CD4-positive, alpha-beta T cell (primary cell): Measurements from ENCODE around the gene CFL1. TPM values are rescaled to one million over a fixed set of nuclear protein-coding genes. Genes with fewer than 3 reads are reported as not detected.
A peak's percentile ranks its signal among the peaks of the same experiment; 100 is the strongest.

ENCODE experiments used
- ATAC-seq: fragments of 200-7000 bp; cut with Tn5 transposase; one replicate; pipeline ENCODE4 v1.10.0; 2022; ENCODE audit warnings: mild to moderate bottlenecking; ENCODE audit not compliant: poor library complexity
- CTCF ChIA-PET: fragments of 350-600 bp; sonication (Branson Sonifier 250); formaldehyde crosslinking; loops from one replicate; lab custom pipeline; 2021; ENCODE audit warnings: antibody characterized with exemption, inconsistent platforms; lab: Charles Lee
- POLR2A ChIA-PET: fragments of 350-600 bp; sonication (Branson Sonifier 250); formaldehyde crosslinking; loops from one replicate; lab custom pipeline; 2021; ENCODE audit warnings: antibody characterized with exemption, inconsistent platforms; lab: Charles Lee
- DNase-seq, 14 experiments: peaks; one replicate each; pipeline ENCODE4 v3.0.0-alpha.2; 2013 to 2020; ENCODE audit warnings: mixed read lengths in 2 of 14
- H3K27ac ChIP-seq, 2 donors: one replicate each; pipeline versions ENCODE4 v1.5.1 to v1.7.0; 2013; ENCODE audit warnings: low read length in 2 of 2, low read depth in 1 of 2, mild to moderate bottlenecking in 1 of 2
- H3K27me3 ChIP-seq, 2 experiments: 1 replicate in 1 of 2; 2 replicates in 1 of 2; pipeline versions ENCODE4 v1.6.1 to v1.7.0; 2013; ENCODE audit warnings: low read length in 2 of 2, control low read depth in 1 of 2, mild to moderate bottlenecking in 1 of 2, moderate library complexity in 1 of 2; ENCODE audit not compliant: insufficient read depth in 2 of 2, control insufficient read depth in 1 of 2
- H3K36me3 ChIP-seq: one replicate; pipeline ENCODE4 v1.6.1; 2013; ENCODE audit warnings: low read length, control low read depth; ENCODE audit not compliant: insufficient read depth
- H3K4me1 ChIP-seq: one replicate; pipeline ENCODE4 v1.6.1; 2013; ENCODE audit warnings: low read length, control low read depth; ENCODE audit not compliant: insufficient read depth
- H3K4me3 ChIP-seq: one replicate; pipeline ENCODE4 v1.5.1; 2013; ENCODE audit warnings: mild to moderate bottlenecking, low read length, moderate library complexity
- H3K9me3 ChIP-seq, 2 experiments: 1 replicate in 1 of 2; 2 replicates in 1 of 2; pipeline versions ENCODE4 v1.6.1 to v1.7.0; 2013; ENCODE audit warnings: low read length in 2 of 2, mild to moderate bottlenecking in 2 of 2, control low read depth in 1 of 2, moderate library complexity in 1 of 2; ENCODE audit not compliant: control insufficient read depth in 1 of 2, insufficient read depth in 1 of 2
- H3K27ac Mint-ChIP-seq: one replicate; pipeline ENCODE4 v1.8.0; 2020; ENCODE audit warnings: mixed read lengths
- H3K27me3 Mint-ChIP-seq: one replicate; pipeline ENCODE4 v1.8.0; 2021; ENCODE audit warnings: mixed read lengths
- H3K36me3 Mint-ChIP-seq: one replicate; pipeline ENCODE4 v1.8.0; 2021; ENCODE audit warnings: low read depth, mixed read lengths
- H3K4me1 Mint-ChIP-seq: one replicate; pipeline ENCODE4 v1.8.0; 2021; ENCODE audit warnings: low read depth, mixed read lengths
- H3K4me3 Mint-ChIP-seq: one replicate; pipeline ENCODE4 v1.8.0; 2020; ENCODE audit warnings: mild to moderate bottlenecking, mixed read lengths
- H3K9me3 Mint-ChIP-seq: one replicate; pipeline ENCODE4 v1.8.0; 2020; ENCODE audit warnings: mixed read lengths
- CTCF ChIP-seq: fragments of 200-600 bp; IDR thresholded peaks from one replicate; pipeline ENCODE4 v1.8.0; 2022; ENCODE audit warnings: antibody characterized with exemption, mild to moderate bottlenecking
- intact Hi-C, 2 experiments: fragments of 100-400 bp; cut with DNase I in 1 of 2; cut with micrococcal nuclease in 1 of 2; formaldehyde crosslinking; loops; one replicate each; pipeline versions ENCODE4 v1.15.1 to v1.9.0; 2023 to 2025; cut with DNase I, micrococcal nuclease
- total RNA-seq, 174 experiments: library from RNA in 2 of 174; stranded (reverse) in 2 of 174; gene quantifications; one replicate each; pipeline ENCODE4 v1.2.3 and lab custom pipeline; 2021 to 2026

Gene CFL1
- total RNA-seq, 2 experiments from 2014 or later = 322 to 331 TPM

- peak in 1 of 14 experiments; percentile 1 for DNase-seq
- intact Hi-C loops = no loop called here
- Mint-ChIP-seq H3K27me3 (no peaks in the 10 kb centered on the region), H3K4me3 (no peak overlapping the region), H3K27ac (peak overlapping the region; percentile 24), H3K9me3 (no peaks in the 10 kb centered on the region), H3K36me3 (peaks cover 35% of the 10 kb centered on the region), H3K4me1 (peaks cover 16% of the 10 kb centered on the region)
- no peak for TF ChIP-seq CTCF
- Histone ChIP-seq H3K4me3 (no peak overlapping the region), H3K27ac (no peak overlapping the region), H3K4me1 (peaks cover 38% of the 10 kb centered on the region), H3K27me3 (no peaks in the 10 kb centered on the region), H3K36me3 (peaks cover 42% of the 10 kb centered on the region), H3K9me3 (no peaks in the 10 kb centered on the region)
- ATAC-seq = no peak
- ChIA-PET CTCF (interaction anchor here (1.0 to 1.8 kb wide), 3 partner anchors 9 to 22 kb away, joined by 3 to 14 read pairs (median 3); partner anchors contain the start of genes CCDC85B and MUS81), POLR2A (interaction anchor here (0.8 to 7.1 kb wide), 4 partner anchors 9 to 370 kb away, joined by 3 to 137 read pairs (median 4); partner anchors contain the start of genes CCDC85B, CFL1, FIBP and MALAT1)
These were observed 10.9 kb upstream of the CFL1 start for GRCh38 chr11:65868907-65869306.

GRCh38 chr11:65868076-65868667 lies 10.2 kb upstream of the CFL1 start:
- Mint-ChIP-seq H3K9me3 (no peaks in the 10 kb centered on the region), H3K27me3 (no peaks in the 10 kb centered on the region), H3K4me3 (peak overlapping the region; percentile 38), H3K36me3 (peaks cover 43% of the 10 kb centered on the region), H3K4me1 (peaks cover 11% of the 10 kb centered on the region), H3K27ac (peak overlapping the region; percentile 24)
- H3K4me1 ChIP-seq = peaks cover 38% of the 10 kb centered on the region
- intact Hi-C loops = no loop called here
- peak in 5 of 14 experiments; percentile 34 to 58 (median 40) for DNase-seq
- H3K4me3 ChIP-seq = no peak overlapping the region
- peak; percentile 87 for ATAC-seq
- peaks cover 49% of the 10 kb centered on the region for H3K36me3 ChIP-seq
- no peaks in the 10 kb centered on the region for H3K9me3 ChIP-seq
- ChIA-PET POLR2A (interaction anchor here (0.8 to 7.1 kb wide), 3 partner anchors 9 to 369 kb away, joined by 3 to 137 read pairs (median 6); partner anchors contain the start of genes CCDC85B, CFL1, MALAT1 and MUS81), CTCF (interaction anchor here (1.2 to 1.8 kb wide), 2 partner anchors 8 to 23 kb away, joined by 3 to 14 read pairs; partner anchors contain the start of genes CCDC85B and MUS81)
- no peak for TF ChIP-seq CTCF
- no peaks in the 10 kb centered on the region for H3K27me3 ChIP-seq
- H3K27ac ChIP-seq = no peak overlapping the region

GRCh38 chr11:65867284-65868071 lies 9.5 kb upstream of the CFL1 start:
- H3K4me1 Mint-ChIP-seq = peaks cover 12% of the 10 kb centered on the region
- CTCF ChIA-PET = no interaction called here
- Histone ChIP-seq H3K4me3 (no peak overlapping the region), H3K27ac (no peak overlapping the region), H3K9me3 (no peaks in the 10 kb centered on the region), H3K36me3 (peaks cover 56% of the 10 kb centered on the region), H3K27me3 (no peaks in the 10 kb centered on the region), H3K4me1 (peaks cover 41% of the 10 kb centered on the region)
- peak overlapping the region; percentile 25 for H3K4me3 Mint-ChIP-seq
- DNase-seq (peak in 1 of 14 experiments; percentile 32), ATAC-seq (no peak)
- no peaks in the 10 kb centered on the region for H3K9me3 Mint-ChIP-seq
- intact Hi-C loops = no loop called here
- peaks cover 50% of the 10 kb centered on the region for H3K36me3 Mint-ChIP-seq
- POLR2A ChIA-PET = interaction anchor here (1.3 to 7.1 kb wide), 3 partner anchors 8 to 23 kb away, joined by 6 to 137 read pairs (median 6); partner anchors contain the start of genes CCDC85B, CFL1 and MUS81
- no peak overlapping the region for H3K27ac Mint-ChIP-seq
- no peaks in the 10 kb centered on the region for H3K27me3 Mint-ChIP-seq
- no peak for TF ChIP-seq CTCF
